ENCODE measurements around the gene CORO7. TPM values are rescaled to one million over a fixed set of nuclear protein-coding genes. Genes with fewer than 3 reads are reported as not detected.

CORO7 gene
- polyA plus RNA-seq, 1 of the 3 experiments (the other 2 are of a cell fraction) = 25.8 TPM

- H3K9me3 ChIP-seq = no peaks in the 10 kb centered on the region
- H3K27me3 ChIP-seq (ENCODE audit: insufficient read depth) = no peaks in the 10 kb centered on the region
- H3K4me3 ChIP-seq (ENCODE audit: low read depth in 2 of 2, low read length in 1 of 2) = peak overlapping the region; percentile 72 to 99
- peaks cover 4% of the 10 kb centered on the region for H3F3A ChIP-seq (replicated peaks; ENCODE audit: insufficient read depth)
- peak overlapping the region; percentile 89 for H3K4me2 ChIP-seq
- peaks cover 54% of the 10 kb centered on the region for H3K79me2 ChIP-seq (ENCODE audit: insufficient read depth)
- no peak for DNase-seq
- peaks cover 5 to 14% of the 10 kb centered on the region in 2 experiments; a peak in 2 of 4 replicates for H3K4me1 ChIP-seq (ENCODE audit: control insufficient read depth in 1 of 2, insufficient read depth in 2 of 2, low read depth in 1 of 2, low read length in 1 of 2)
- H3K27ac ChIP-seq (ENCODE audit: low read depth in 2 of 2, low read length in 1 of 2) = 0 out of 4 replicates have a peak overlapping the region, but pooled peaks of 1 of the 2 experiments have one; percentile 96
- H3K9ac ChIP-seq = peak overlapping the region; percentile 90
- WGBS (ENCODE audit: low lambda C conversion rate) = 87% methylated on average over 12 of the region's 12 CpGs
- ChIA-PET POLR2A (no interaction called here), CTCF (no interaction called here)
- no peaks in the 10 kb centered on the region for H3K9me2 ChIP-seq
- no peak overlapping the region for H2AFZ ChIP-seq (ENCODE audit: low read depth)
- no peak for TF ChIP-seq SMC3 (IDR thresholded peaks at IDR 0.05; ENCODE audit: low read depth, low read length)
- no peak for TF ChIP-seq CHD2 (IDR thresholded peaks at IDR 0.05; ENCODE audit: low read length, partially characterized antibody)
- no peak for TF ChIP-seq SIN3A (IDR thresholded peaks at IDR 0.05; ENCODE audit: borderline replicate concordance, low read depth, low read length)
- no peak for TF ChIP-seq USF2 (IDR thresholded peaks at IDR 0.05; ENCODE audit: borderline replicate concordance, low read depth, low read length)
- TF ChIP-seq NFIC (IDR thresholded peaks at IDR 0.05; ENCODE audit: borderline replicate concordance) = no peak
- no peak for TF ChIP-seq TCF12 (IDR thresholded peaks at IDR 0.05)
- TF ChIP-seq FOXJ3 (CRISPR knock-in tag; IDR thresholded peaks at IDR 0.05) = no peak
- no peak for TF ChIP-seq USF1 (IDR thresholded peaks at IDR 0.05; ENCODE audit: borderline replicate concordance, low read depth)
- TF ChIP-seq POLR2AphosphoS5 (IDR thresholded peaks at IDR 0.05; ENCODE audit: low read depth, low read length) = no peak
- TF ChIP-seq REST (IDR thresholded peaks at IDR 0.05; ENCODE audit: low read depth, low read length) = no peak
- TF ChIP-seq GABPA (IDR thresholded peaks at IDR 0.05; ENCODE audit: low read depth) = no peak
- no peak for TF ChIP-seq MXI1 (IDR thresholded peaks at IDR 0.05; ENCODE audit: low read depth, low read length)
- TF ChIP-seq CTCF (IDR thresholded peaks at IDR 0.05) = no peak
- no peak for TF ChIP-seq TAF1 (IDR thresholded peaks at IDR 0.05; ENCODE audit: borderline replicate concordance, low read depth, low read length)
- no peaks in the 10 kb centered on the region for H4K20me1 ChIP-seq (ENCODE audit: insufficient read depth)
- H3K36me3 ChIP-seq (replicated peaks in 1 of 2; ENCODE audit: control insufficient read depth in 1 of 2, insufficient read depth in 2 of 2, low read length in 1 of 2) = peaks cover 3 to 8% of the 10 kb centered on the region in 2 experiments
Observed at GRCh38 chr16:4426722-4427372, 10.5 kb upstream of the CORO7 start.

Data from SK-N-SH (cell line).